ENCODE measurements around the gene KLHL29.

DNA sequence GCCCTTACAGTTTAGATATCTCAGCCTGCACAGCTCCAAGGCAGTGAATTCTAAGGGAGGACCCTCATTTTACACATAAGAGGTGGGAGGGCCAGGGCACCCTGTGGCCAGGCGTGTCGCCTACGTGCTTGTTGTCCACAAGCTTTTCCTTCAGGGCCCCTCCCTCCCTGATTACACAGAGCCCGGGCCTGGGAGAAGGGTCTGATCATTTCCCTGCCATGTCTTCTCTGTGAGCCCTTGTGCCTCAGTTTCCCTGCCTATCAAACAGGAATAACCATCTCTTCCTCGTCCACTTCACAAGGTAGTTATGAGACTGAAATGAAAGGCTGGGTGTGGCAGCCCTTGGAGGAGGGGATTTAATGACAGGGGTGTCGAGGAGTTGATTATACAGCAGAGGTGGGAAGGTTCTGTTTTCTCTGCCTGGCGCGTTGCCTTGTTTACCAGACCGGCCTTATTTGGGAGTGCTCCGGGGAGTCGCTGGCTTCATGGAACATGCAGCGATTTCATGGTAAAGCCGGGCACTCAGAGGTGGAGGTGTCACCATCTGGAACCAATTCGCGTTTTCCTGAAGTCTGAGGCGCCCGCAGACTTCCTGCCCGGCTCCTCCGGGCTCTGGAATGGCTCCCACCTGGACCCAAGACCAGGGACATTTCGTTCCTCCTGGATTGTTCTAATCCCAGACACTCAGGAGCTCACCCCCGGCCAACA is 208.9 kb downstream of the KLHL29 start:
- TF ChIP-seq, protein P1, sequence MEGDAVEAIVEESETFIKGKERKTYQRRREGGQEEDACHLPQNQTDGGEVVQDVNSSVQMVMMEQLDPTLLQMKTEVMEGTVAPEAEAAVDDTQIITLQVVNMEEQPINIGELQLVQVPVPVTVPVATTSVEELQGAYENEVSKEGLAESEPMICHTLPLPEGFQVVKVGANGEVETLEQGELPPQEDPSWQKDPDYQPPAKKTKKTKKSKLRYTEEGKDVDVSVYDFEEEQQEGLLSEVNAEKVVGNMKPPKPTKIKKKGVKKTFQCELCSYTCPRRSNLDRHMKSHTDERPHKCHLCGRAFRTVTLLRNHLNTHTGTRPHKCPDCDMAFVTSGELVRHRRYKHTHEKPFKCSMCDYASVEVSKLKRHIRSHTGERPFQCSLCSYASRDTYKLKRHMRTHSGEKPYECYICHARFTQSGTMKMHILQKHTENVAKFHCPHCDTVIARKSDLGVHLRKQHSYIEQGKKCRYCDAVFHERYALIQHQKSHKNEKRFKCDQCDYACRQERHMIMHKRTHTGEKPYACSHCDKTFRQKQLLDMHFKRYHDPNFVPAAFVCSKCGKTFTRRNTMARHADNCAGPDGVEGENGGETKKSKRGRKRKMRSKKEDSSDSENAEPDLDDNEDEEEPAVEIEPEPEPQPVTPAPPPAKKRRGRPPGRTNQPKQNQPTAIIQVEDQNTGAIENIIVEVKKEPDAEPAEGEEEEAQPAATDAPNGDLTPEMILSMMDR (conservative IDR thresholded peaks at IDR 0.05) = no peak
- no peak for TF ChIP-seq ZFX (IDR thresholded peaks at IDR 0.05)
